ENCODE measurements around the gene TMF1. TPM values are rescaled to one million over a fixed set of nuclear protein-coding genes. Genes with fewer than 3 reads are reported as not detected.

The TMF1 gene
- total RNA-seq, 1 donor from 2014 or later: 52.2 TPM

GRCh38 chr3:69013253-69014021, 38.7 kb downstream of the TMF1 start, which contains the start of gene EOGT:
TSS of gene EOGT (minus strand) at chr3:69013684. CDS start at chr3:69009846, 3,838 bp downstream.
- DNase-seq (ENCODE audit: low spot score): peak; percentile 87

- DNase-seq (ENCODE audit: low spot score): peak; percentile 48
Observed at GRCh38 chr3:69012800-69013252, 39.3 kb downstream of the TMF1 start.

- peak; percentile 31 for DNase-seq (ENCODE audit: low spot score)
Observed at GRCh38 chr3:69012100-69012799, 39.9 kb downstream of the TMF1 start.

- DNase-seq (ENCODE audit: low spot score): no peak
Observed at GRCh38 chr3:69011096-69011730, 40.9 kb downstream of the TMF1 start.

GRCh38 chr3:69009559-69010410, 42.3 kb downstream of the TMF1 start:
- DNase-seq (ENCODE audit: low spot score): peak; percentile 29

- no peak for DNase-seq (ENCODE audit: low spot score)
Observed at GRCh38 chr3:69008980-69009379, 43.2 kb downstream of the TMF1 start.

- DNase-seq (ENCODE audit: low spot score): no peak
Observed at GRCh38 chr3:69005791-69006482, 46.2 kb downstream of the TMF1 start.

GRCh38 chr3:69005071-69005790, 46.9 kb downstream of the TMF1 start:
- peak; percentile 8 for DNase-seq (ENCODE audit: low spot score)

GRCh38 chr3:69004138-69004537, 48.0 kb downstream of the TMF1 start:
- no peak for DNase-seq (ENCODE audit: low spot score)

GRCh38 chr3:68999605-69000004, 52.5 kb downstream of the TMF1 start:
- DNase-seq (ENCODE audit: low spot score): no peak

- no peak for DNase-seq (ENCODE audit: low spot score)
Observed at GRCh38 chr3:68999158-68999557, 53.0 kb downstream of the TMF1 start.

GRCh38 chr3:68997887-68998286, 54.2 kb downstream of the TMF1 start:
- no peak for DNase-seq (ENCODE audit: low spot score)

- DNase-seq (ENCODE audit: low spot score): no peak
Observed at GRCh38 chr3:68996356-68996995, 55.7 kb downstream of the TMF1 start.

- no peak for DNase-seq (ENCODE audit: low spot score)
Observed at GRCh38 chr3:68988740-68989139, 63.4 kb downstream of the TMF1 start.

GRCh38 chr3:68987322-68987721, 64.8 kb downstream of the TMF1 start:
- DNase-seq (ENCODE audit: low spot score): no peak

GRCh38 chr3:68986496-68987208, 65.5 kb downstream of the TMF1 start:
- DNase-seq (ENCODE audit: low spot score): peak; percentile 27

- no peak for DNase-seq (ENCODE audit: low spot score)
Observed at GRCh38 chr3:68985146-68985790, 66.9 kb downstream of the TMF1 start.

GRCh38 chr3:68984011-68984530, 68.1 kb downstream of the TMF1 start:
- DNase-seq (ENCODE audit: low spot score): no peak
